ENCODE results near the gene NAT14. TPM values are rescaled to one million over a fixed set of nuclear protein-coding genes. Genes with fewer than 3 reads are reported as not detected.

Gene NAT14
- total and polyA plus RNA-seq, 2 of the 8 experiments (the other 6 are each of a cell fraction or from before 2014, with no cell fraction given), result 47.1 to 71.2 TPM

GRCh38 chr19:55479045-55479444 is 5.9 kb upstream of the NAT14 start:
- TF ChIP-seq KDM5A (IDR thresholded peaks at IDR 0.05; ENCODE audit: low read length), result no peak
- TF ChIP-seq NRF1 (IDR thresholded peaks at IDR 0.05; ENCODE audit: low read depth, low read length), result no peak
- TF ChIP-seq BRCA1 (IDR thresholded peaks at IDR 0.05; ENCODE audit: low read depth, low read length), result no peak
- no peak for TF ChIP-seq SRF (IDR thresholded peaks at IDR 0.05; ENCODE audit: low read depth, low read length)
- no peak for TF ChIP-seq MAX (IDR thresholded peaks at IDR 0.05)
- TF ChIP-seq RXRA (IDR thresholded peaks at IDR 0.05; ENCODE audit: insufficient read depth, low read depth, low read length), result no peak
- TF ChIP-seq ATF3 (IDR thresholded peaks at IDR 0.05; ENCODE audit: insufficient read depth, low read depth, low read length), result no peak
- TF ChIP-seq CBX8 (IDR thresholded peaks at IDR 0.05; ENCODE audit: borderline replicate concordance, low read depth, low read length), result no peak
- TF ChIP-seq JUND (IDR thresholded peaks at IDR 0.05; ENCODE audit: low read length), result no peak
- no peak for TF ChIP-seq CREB1 (IDR thresholded peaks at IDR 0.05)
- H4K20me1 ChIP-seq (replicated peaks in 1 of 2; ENCODE audit: control insufficient read depth in 1 of 2, insufficient read depth in 2 of 2, low read length in 2 of 2), result peaks cover 0 to 3% of the 10 kb centered on the region in 2 experiments
- H3K4ac ChIP-seq (replicated peaks; ENCODE audit: insufficient read length, low read depth, low read length), result no peak overlapping the region
- peaks cover 0 to 10% (median 0%) of the 10 kb centered on the region in 4 experiments; a peak in 2 of 8 replicates for H3K36me3 ChIP-seq (ENCODE audit: control insufficient read depth in 2 of 4, insufficient read depth in 4 of 4, low read length in 3 of 4)
- H3K4me2 ChIP-seq (ENCODE audit: insufficient read depth in 1 of 2, low read depth in 2 of 2, low read length in 2 of 2), result no peak overlapping the region
- no peak overlapping the region for H2BK15ac ChIP-seq (ENCODE audit: low read length)
- FAIRE-seq, result no peak
- no peak overlapping the region for H3K9ac ChIP-seq (replicated peaks in 1 of 4; ENCODE audit: extremely low read depth in 1 of 4, low read depth in 3 of 4, low read length in 3 of 4)
- H2BK20ac ChIP-seq (ENCODE audit: low read length), result no peak overlapping the region
- H2AFZ ChIP-seq (ENCODE audit: low read length), result no peak overlapping the region
- H3K27ac ChIP-seq (ENCODE audit: low read depth, low read length), result no peak overlapping the region
- no peak overlapping the region for H3K18ac ChIP-seq (ENCODE audit: extremely low read depth, low read length)
- H3K56ac ChIP-seq (replicated peaks; ENCODE audit: insufficient read length, low read depth, low read length), result no peak overlapping the region
- H4K8ac ChIP-seq (ENCODE audit: extremely low read depth, insufficient read depth, low read length), result peak overlapping the region; percentile 69; the same call in 1 of the 2 replicates
- no peak overlapping the region for H4K5ac ChIP-seq (ENCODE audit: insufficient read length, low read depth, low read length)
- H2BK120ac ChIP-seq (replicated peaks; ENCODE audit: low read depth, low read length), result no peak overlapping the region
- H3K79me2 ChIP-seq (ENCODE audit: control insufficient read depth in 1 of 2, insufficient read depth in 2 of 2, low read length in 2 of 2), result peaks cover 0 to 18% of the 10 kb centered on the region in 2 experiments; a peak in 2 of 4 replicates
- no peak overlapping the region for H2BK5ac ChIP-seq (ENCODE audit: low read depth, low read length)
- H2AK5ac ChIP-seq (ENCODE audit: low read depth, low read length), result no peak overlapping the region
- H3K9me3 ChIP-seq (ENCODE audit: insufficient read depth in 2 of 2, low read depth in 1 of 2, low read length in 1 of 2), result no peaks in the 10 kb centered on the region
- 86% methylated on average over 17 of the region's 17 CpGs; no CpG with 5 or more reads in 1 of the 2 experiments for WGBS, 2 experiments (ENCODE audit: extremely low coverage in 1 of 2, insufficient coverage in 1 of 2, insufficient read length in 1 of 2, insufficient replicate concordance in 2 of 2, low coverage in 1 of 2, low lambda C conversion rate in 2 of 2, missing lambda C conversion rate in 1 of 2)
- ChIA-PET CTCF (ENCODE audit: partially characterized antibody) (interaction anchor here (1.3 to 5.5 kb wide), 4 partner anchors 12 to 178 kb away, joined by 3 to 31 read pairs (median 16); no protein-coding TSS in a partner anchor), POLR2A (ENCODE audit: partially characterized antibody) (interaction anchor here (0.9 to 7.6 kb wide), 7 partner anchors 11 to 80 kb away, joined by 3 to 57 read pairs (median 3); partner anchors contain the start of gene SSC5D)
- H2BK12ac ChIP-seq (ENCODE audit: low read depth, low read length), result no peak overlapping the region
- H3K23ac ChIP-seq (ENCODE audit: insufficient read length), result no peak overlapping the region
- peaks cover 11% of the 10 kb centered on the region for H3K79me1 ChIP-seq (ENCODE audit: low read depth, low read length)
- peaks cover 0 to 15% (median 8%) of the 10 kb centered on the region in 4 experiments; a peak in 5 of 7 replicates for H3K4me1 ChIP-seq (replicated peaks in 1 of 4; ENCODE audit: control insufficient read depth in 3 of 4, insufficient read depth in 4 of 4, low read length in 3 of 4)
- no peak overlapping the region for H4K91ac ChIP-seq (replicated peaks; ENCODE audit: insufficient read length, low read length)
- no peak overlapping the region for H3K4me3 ChIP-seq (ENCODE audit: extremely low read depth in 1 of 4, insufficient read depth in 2 of 4, low read depth in 3 of 4, low read length in 4 of 4)
- H3K27me3 ChIP-seq (replicated peaks in 1 of 4; ENCODE audit: control insufficient read depth in 3 of 4, extremely low read depth in 1 of 4, insufficient read depth in 3 of 4, low read length in 3 of 4), result no peaks in the 10 kb centered on the region; a peak in 2 of 7 replicates
- no peak for DNase-seq (ENCODE audit: low read depth in 1 of 2, low spot score in 2 of 2)
- no peak overlapping the region for H3K14ac ChIP-seq (ENCODE audit: insufficient read length)
- H3K23me2 ChIP-seq (ENCODE audit: low read depth, low read length), result peaks cover 3% of the 10 kb centered on the region
